GM21423 (cell line): ENCODE results near the gene IBA57.
"Not testable (repeated sequence)": the region's sequence is repeated elsewhere in the genome, so short reads cannot be mapped to it uniquely, and the experiment has no call there.

ENCODE experiments used
- ATAC-seq: cut with Tn5 transposase; IDR thresholded peaks from one replicate; pipeline ENCODE4 v1.9.1; 2021; ENCODE audit warnings: mild to moderate bottlenecking, moderate library complexity; ENCODE audit not compliant: unreplicated experiment

IBA57 gene

GRCh38 chr1:228170666-228171065, 5.1 kb downstream of the IBA57 start:
- no peak for ATAC-seq

GRCh38 chr1:228171221-228171891, 5.8 kb downstream of the IBA57 start:
- ATAC-seq: no peak

GRCh38 chr1:228172591-228173527, 7.3 kb downstream of the IBA57 start:
- no peak for ATAC-seq

GRCh38 chr1:228173528-228174481, 8.2 kb downstream of the IBA57 start:
- not testable (repeated sequence) for ATAC-seq

- no peak for ATAC-seq
Measured at GRCh38 chr1:228174482-228175315, 9.1 kb downstream of the IBA57 start.

GRCh38 chr1:228175316-228176023, 9.9 kb downstream of the IBA57 start:
- no peak for ATAC-seq

GRCh38 chr1:228176024-228176395, 10.4 kb downstream of the IBA57 start:
- ATAC-seq: no peak

- no peak for ATAC-seq
Measured at GRCh38 chr1:228176461-228177182, 11.0 kb downstream of the IBA57 start.

GRCh38 chr1:228177183-228177475, 11.5 kb downstream of the IBA57 start:
- no peak for ATAC-seq

GRCh38 chr1:228177721-228178710, 12.4 kb downstream of the IBA57 start:
- no peak for ATAC-seq

- ATAC-seq: no peak
Measured at GRCh38 chr1:228178737-228179684, 13.4 kb downstream of the IBA57 start.

GRCh38 chr1:228180271-228180958, 14.8 kb downstream of the IBA57 start:
- no peak for ATAC-seq

GRCh38 chr1:228180959-228181644, 15.5 kb downstream of the IBA57 start:
- ATAC-seq: no peak

- no peak for ATAC-seq
Measured at GRCh38 chr1:228181645-228182034, 16.0 kb downstream of the IBA57 start.

GRCh38 chr1:228182296-228183030, 16.9 kb downstream of the IBA57 start:
- no peak for ATAC-seq
